GM21515 (cell line): ENCODE results near the gene SMARCB1.
A peak's percentile ranks its signal among the peaks of the same experiment; 100 is the strongest.

Source experiments
- ATAC-seq: cut with Tn5 transposase; IDR thresholded peaks from one replicate; pipeline ENCODE4 v1.9.1; 2021; ENCODE audit not compliant: unreplicated experiment

Gene SMARCB1

DNA sequence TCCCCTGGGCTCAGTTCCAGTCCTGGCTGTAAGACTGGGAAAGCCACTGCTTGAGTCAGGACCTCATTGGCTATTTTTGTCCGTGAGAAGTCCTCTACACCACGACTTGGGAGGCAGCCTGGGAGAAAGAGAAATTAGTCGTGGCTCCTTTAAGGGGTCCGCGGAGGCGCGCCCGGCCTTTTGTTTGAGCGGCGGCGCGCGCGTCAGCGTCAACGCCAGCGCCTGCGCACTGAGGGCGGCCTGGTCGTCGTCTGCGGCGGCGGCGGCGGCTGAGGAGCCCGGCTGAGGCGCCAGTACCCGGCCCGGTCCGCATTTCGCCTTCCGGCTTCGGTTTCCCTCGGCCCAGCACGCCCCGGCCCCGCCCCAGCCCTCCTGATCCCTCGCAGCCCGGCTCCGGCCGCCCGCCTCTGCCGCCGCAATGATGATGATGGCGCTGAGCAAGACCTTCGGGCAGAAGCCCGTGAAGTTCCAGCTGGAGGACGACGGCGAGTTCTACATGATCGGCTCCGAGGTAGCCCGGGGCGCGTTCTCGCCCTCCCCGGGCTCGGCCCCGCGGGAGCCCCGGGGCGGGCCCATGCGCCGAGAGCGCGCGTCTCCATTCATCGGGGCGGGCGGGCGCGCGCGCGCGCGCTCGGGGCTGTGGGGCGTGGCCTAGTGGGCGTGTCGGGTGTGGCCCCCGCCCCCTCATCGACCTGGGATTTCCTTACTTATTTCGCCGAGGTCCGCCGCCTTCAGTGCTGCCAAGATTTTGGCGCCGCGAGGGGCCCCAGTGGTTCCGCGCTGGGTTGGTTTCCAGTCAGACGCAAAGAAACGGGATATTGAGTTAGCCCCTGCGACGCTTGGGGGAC, at the start of gene SMARCB1:
TSS of gene SMARCB1 (plus strand) at position 215 of the 848 bp plus-strand sequence. CDS start at position 419, 204 bp downstream.
- peak; percentile 53 for ATAC-seq

DNA sequence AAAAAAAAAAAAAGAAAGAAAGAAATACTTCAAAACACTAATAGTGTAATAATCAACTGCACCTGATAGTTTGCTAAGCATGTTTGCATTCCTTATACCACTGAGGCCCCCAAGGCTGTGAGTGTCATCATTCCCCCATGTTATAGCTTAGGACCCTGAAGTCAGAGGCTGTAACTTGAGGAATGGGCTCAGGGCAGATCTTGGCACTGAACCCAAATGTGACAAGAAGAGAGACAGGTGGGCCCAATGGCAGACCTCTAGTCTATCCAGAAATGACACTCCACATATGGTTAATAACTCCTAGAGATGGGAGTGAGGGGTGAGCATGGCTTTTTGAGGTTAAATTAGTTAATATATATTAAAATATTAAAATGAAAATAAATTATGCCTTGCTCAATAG, 49.1 kb upstream of the SMARCB1 start:
- ATAC-seq = no peak

DNA sequence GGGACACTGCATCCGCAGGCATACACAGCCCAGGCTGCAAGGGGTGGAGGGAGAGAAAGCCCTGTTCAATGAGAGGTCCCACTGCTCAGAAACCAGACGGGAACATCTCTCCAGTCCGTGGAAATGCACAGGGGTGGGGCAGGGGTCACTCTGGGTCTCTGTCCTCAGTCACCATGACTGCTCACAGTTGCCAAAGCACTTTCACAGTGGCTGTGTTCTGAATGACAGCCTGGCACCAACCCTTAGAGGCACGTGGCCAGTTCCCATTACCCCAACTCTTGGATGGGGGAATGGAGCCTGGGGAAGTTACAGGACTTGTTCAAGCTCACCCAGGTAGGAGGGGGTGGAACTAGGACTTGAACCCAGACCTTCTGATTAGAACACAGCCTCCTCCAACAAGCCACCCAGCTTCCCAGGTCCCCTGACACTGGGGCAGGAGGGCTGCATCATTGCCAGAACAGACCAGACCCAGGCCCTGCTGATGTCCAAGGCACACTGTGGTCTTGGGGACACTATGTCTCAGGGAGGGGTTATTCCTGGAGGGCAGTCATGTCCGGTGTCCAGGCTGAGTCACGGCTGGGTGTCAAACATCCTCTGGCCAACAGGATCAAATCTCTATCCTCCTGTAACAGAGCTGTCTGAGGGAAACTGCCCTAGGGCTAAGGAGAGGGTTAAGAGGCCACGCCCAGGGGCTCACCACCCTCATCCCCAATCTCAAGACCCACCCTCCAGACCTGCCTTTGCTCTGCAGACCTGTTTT, 44.1 kb upstream of the SMARCB1 start:
- ATAC-seq = no peak

DNA sequence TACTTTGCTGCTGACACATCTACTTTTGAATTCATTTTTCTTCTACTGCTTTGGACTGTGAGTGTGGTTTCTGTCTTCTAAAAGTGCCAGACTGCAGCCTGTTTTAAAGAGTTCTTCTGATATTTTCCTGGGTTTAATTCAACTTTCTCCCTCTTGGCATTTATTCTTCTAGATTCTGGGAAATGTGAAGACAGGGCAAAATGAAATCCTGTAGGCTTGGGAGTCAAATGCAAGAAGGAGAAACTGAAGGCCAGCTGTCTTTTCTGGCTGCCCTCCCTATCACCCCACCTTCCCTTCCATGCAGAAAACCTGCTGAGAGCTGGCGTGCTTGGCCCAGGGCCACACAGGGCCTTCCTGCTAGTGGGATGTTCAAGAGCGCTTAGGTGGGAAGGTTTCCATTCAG, 43.5 kb upstream of the SMARCB1 start:
- no peak for ATAC-seq

DNA sequence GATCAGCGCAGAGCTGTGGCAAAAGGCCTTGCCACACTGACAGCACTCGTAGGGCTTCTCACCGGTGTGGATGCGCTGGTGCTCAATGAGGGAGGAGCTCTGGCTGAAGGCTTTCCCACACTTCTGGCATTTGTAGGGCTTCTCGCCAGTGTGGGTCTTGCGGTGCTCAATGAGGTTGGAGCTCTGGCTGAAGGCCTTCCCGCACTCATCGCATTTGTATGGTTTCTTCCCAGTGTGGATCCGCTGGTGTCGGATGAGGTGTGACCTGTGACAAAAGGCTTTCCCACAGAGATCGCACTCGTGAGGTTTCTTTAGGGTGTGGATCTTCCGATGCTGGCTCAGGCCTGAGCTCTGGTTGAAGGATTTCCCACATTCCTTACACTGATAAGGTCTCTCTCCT, 42.8 kb upstream of the SMARCB1 start:
- no peak for ATAC-seq

DNA sequence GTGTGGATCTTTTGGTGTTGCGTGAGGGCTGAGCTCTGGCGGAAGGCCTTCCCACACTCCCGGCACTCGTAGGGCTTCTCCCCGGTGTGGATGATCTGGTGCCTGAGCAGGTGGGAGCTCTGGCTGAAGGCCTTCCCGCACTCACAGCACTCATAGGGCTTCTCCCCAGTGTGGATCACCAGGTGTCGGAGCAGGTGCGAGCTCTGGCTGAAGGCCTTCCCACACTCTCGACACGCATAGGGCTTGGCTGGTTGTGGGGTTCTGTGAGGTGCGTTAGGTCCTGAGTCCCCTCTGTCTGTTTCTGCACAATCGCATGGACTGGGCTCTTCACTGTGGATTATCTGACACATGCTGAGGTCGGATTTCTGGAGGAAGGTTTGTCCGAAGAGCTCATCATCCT, 42.3 kb upstream of the SMARCB1 start:
- no peak for ATAC-seq

DNA sequence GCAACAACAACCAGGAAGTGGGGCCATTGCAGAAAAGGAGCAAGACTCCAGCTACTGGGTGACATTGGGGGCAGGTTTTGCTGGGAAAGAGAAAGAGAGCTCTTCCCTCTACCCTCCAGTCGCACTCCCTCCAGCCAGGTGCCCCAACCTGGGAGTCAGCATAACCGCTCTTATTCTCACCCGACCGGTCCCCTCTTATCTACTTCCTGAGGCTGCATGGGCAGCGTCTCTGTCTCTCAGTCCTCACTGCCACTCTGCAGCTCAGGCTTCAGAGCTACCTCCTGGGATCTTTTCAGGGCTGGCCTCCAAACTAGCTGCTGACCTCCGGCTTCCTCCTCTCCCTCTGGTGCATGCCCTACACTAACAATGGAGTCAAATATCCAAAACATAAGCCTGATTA, 41.0 kb upstream of the SMARCB1 start:
- no peak for ATAC-seq

DNA sequence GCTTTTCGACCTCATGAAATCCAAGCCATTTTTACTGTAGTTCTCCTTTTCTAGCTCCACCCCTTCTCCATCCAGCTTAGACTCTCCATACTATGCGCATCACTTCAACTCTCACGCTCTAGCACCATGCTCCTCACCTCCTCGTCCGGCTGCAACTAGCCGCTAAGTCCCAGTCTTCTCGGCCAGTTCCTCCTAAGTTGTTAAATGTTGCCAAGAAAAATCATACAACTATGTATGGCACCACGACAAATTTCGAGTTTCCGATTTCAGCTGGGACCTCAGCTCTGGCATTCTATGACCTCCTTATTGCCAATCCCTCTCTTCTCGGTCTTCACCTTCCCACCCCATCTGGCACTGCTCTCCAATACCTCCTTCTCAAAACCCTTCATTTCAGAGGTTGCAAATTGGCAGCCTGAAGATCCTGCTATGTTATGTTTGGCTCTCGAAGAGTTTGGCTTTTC, 36.9 kb upstream of the SMARCB1 start:
- no peak for ATAC-seq

DNA sequence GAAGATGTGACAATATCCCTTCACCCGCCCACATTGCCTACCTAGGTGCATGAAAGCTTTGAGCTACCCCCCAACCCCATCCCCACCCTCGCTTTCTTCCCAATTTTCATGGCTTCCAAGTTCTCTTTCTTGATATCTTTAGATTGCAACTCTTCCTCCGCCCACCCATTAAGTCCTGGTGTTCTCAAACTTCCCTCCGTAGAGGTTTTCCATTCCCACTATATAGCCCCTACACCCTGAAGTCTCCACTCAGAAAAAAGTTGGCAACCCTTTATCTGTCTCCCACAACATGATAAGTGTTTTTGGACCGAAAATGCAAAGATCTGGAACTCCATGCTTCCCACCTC, 36.4 kb upstream of the SMARCB1 start:
- no peak for ATAC-seq

DNA sequence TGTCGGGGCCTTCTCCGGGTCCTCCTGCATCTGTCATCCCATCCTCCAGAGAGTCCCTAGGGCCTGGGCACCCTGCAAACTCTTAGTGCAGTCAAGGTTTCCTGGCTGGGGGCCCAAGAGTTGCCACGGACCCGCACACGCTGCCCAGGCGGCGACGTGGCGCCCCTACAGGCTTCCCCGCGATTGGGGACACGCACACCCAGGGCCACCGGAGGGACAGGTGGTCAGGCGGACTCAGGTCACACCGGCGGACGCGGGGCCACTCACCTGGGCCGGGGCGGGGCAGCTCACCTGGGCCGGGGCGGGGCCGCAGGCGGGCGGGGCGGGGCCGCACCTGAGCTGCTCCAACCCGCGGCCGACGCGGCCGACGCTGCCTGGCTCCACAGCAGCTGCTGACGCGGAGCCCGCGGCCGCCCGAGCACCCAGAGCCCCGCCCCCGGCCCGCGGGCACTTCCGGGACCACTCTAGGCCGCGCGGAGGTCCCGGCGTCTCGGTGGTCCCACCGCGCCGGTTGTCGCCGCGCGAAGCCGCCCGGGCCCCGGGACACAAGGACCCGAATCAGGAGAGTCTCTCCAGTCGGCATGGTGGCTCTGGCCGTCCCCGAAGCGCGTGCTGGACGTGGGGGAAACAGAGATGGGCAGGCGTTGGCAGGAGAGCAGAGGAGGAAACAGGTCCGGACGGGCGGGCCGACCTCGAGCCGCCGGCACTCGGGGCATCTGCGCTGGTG, 35.9 kb upstream of the SMARCB1 start, which contains the start of gene ZNF70:
TSS of gene ZNF70 (minus strand) at position 399 of the 727 bp plus-strand sequence. CDS start 5,972 bp downstream, outside the sequence.
- ATAC-seq = peak; percentile 70

DNA sequence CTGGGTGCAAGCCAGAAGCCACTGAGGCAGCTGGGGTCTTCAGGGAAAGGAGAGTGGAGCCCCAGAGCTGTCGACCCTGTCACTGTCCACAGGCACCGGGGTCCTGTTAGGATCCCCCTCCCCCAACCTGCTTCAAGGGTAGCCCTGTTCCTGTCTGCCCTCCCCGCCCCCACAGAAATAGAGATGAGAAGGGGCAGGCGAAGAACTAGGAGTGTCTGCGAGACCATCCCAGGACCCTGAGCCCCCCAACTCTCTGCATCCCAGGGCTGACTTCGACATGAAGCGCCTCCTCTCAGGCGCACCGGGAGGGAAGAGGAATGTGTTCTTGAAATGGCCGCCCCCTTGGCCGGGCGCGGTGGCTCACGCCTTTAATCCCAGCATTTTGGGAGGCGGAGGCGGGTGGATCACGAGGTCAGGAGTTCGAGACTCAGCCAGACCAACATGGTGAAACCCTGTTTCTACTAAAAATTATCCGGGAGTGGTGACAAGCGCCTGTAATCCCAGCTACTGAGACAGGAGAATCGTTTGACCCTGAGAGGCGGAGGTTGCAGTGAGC, 35.2 kb upstream of the SMARCB1 start:
- ATAC-seq = peak; percentile 6

DNA sequence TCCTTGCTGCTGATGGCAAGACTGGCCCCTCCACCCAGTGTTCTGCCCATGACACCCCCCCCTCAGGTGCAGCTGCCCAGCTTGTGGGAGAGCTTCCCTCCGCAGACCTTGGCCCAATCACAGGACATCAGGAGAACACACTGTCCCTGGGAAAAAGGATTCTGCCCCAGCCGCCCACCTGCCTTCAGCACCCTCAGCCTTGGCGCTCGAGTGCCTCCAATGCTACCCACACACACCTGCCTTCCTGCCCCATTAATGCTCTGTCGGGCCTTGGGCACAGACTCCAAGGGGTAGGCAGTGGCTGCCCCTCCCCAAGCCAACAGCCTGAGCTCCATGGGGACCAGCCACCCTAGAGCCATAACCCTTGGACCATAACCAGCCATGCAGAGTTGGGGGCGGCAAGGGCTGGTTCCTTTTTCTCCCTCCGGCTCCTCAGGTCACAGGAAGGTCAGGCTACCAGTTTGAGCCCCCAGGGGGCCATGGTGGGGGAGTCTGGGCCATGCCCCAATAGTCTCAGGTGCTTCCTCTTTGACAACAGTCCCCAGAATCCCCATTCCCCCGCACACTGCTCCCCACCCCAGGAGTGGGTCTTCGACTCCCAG, 34.6 kb upstream of the SMARCB1 start:
- no peak for ATAC-seq

DNA sequence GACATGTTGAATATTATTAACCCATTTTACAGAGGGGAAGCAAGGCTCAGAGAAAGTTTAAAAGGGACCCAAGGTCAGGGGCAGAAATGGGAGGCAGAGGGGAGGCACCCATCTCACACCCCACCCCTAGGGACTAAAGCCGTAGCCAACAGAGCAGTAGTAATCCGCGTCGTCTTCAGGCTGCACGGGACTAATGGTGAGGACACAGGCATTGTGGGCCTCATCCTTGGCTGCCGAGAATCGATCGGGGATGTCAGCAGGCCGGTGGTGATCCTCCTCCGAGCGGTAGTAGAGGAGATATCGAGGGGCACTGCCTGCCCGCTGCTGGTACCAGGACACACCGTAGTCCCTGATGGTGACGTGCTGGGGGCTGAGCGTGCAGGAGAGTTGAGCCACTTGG, 34.0 kb upstream of the SMARCB1 start:
- ATAC-seq = no peak

DNA sequence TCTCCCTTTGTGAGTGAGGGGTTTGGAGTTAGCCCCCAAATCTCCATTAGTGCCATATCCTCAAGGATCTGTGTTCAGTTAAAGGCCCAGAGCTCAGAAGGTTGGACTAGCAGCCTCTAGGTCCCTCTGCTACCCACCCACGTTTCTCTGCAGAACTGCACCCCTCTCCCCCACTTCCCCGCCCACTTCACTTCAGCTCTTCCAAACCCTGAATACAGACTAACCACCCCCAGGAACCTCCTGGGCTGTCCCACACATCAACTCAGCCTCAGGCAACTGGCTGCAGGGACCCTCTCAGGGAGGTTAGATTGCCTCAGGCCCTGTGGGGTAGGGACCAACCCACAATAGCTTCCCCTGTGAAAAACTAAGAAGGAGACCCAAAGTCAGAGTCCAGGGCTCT, 33.4 kb upstream of the SMARCB1 start:
- ATAC-seq = no peak

DNA sequence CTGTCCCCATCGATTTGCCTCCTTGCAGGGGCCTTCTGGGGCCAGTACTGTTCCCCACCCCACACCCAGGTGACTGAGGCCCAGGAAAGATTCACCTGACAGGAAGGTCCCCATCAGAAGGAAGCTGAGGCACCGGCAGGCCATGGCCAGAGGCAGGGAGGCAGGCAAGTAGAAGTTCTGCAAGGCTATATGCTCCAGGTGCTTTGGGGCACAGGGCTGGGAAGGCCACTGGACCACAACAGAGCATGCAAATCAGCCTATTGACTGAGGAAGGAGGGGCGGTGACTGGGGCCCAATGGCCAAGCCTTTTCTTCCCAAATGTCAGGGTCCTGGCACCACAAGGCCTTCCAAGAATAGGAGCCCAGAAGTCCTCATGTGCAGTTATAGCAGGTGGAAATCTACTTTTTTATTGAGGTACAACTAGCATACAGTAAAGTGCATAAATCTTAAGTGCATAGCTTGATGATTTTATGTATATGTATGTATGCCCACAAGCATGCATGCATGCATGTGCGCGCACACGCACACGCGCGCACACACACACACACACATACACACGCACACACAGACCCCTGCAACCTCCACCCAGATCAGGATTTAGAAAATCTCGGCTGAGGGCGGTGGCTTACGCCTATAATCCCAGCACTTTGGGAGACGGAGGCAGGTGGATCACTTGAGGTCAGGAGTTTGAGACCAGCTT, 32.4 kb upstream of the SMARCB1 start, which contains the start of gene VPREB3:
TSS of gene VPREB3 (minus strand) at position 206 of the 700 bp plus-strand sequence. CDS start at position 144, 62 bp downstream.
- ATAC-seq = no peak

DNA sequence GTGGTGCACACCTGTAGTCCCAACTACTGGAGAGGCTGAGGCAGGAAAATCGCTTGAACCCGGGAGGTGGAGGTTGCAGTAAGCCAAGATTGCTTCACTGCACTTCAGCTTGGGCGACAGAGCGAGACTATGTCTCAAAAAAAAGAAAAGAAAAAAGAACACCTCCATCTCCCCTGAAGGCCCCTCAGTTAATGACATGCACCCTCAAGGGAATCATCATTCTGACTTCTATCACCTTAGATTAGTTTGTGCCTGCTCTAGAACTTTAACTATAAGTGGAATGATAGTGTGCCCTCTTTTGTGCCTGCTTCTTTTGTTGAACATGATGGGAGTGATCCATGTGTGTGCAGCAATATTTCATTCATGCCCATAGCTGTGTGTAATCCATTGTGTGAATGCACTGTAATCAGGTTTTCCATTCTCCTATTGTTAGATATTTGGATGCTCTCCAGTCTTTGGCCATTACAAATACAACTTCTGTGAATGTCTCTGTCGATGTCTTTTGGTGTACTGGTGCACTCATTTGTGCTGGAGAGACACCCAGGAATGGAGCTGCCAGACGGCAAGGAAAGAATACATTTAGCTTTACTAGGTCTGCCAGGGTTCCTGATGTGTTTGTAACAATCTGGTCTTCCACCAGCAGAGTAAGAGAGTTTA, 31.7 kb upstream of the SMARCB1 start:
- ATAC-seq = no peak

DNA sequence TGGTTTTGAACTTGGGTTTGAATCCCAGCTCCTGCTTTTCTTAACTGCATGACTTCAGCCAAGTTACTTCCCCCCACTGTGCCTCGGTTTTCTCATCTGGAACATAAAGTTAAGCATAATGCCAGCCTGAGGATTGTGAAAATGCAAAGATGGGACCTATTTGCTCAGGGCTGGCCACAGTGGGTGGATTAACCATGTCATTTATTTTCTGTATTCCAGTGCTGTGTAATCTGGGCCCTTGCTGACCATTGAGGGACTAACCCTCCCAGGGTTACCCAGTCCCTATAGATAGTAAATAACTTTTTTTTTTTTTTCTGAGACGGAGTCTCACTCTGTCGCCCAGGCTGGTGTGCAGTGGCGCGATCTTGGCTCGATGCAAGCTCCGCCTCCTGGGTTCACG, 31.1 kb upstream of the SMARCB1 start:
- ATAC-seq = no peak

DNA sequence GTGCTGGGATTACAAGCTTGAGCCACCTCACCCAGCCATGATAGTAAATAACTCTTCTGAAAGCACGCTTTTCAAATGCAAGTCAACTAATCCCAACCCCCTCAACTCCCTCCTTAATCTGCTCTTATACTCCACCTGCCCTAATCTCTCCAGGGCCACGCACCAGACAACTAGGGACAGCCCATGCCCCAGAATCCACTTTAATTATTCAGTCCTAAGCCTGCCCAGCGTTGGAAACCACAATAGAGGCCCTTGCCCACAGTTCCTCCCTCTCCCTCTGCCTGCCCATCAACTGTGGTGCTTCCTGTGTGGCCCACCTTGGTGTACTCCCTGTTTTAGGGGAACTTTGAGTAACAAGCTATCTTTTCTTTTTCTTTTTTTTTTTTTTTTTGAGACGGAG, 29.9 kb upstream of the SMARCB1 start:
- no peak for ATAC-seq

DNA sequence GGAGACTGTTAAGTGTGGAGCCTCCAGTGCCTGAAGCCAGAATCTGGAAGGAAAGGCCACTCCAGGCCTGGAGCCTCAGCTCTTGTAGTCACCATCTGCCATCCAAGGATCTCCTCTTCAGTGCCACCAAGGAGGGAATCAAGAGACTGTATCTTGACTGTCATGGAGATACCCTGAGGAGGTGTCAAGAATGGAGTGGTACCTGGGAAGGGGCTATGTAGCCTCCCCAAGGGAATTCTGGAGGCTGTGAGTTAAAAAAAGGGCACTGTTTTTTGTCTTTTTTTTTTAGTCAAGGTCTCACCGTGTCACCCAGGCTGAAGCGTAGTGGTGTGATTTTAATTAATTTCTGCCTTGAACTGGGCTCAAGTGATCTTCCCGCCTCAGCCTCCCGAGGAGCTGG, 27.2 kb upstream of the SMARCB1 start:
- ATAC-seq = no peak
